Keratinocyte (primary cell): ENCODE data around the gene NIM1K. TPM values are rescaled to one million over a fixed set of nuclear protein-coding genes. Genes with fewer than 3 reads are reported as not detected.
"Not testable (repeated sequence)": the region's sequence is repeated elsewhere in the genome, so short reads cannot be mapped to it uniquely, and the experiment has no call there.

Experiments
- DNase-seq: peaks from one replicate; pipeline ENCODE4 v3.0.0-alpha.2; 2011; ENCODE audit warnings: low read depth, missing footprints, low spot score
- FAIRE-seq: peaks from 2 replicates; lab custom pipeline; 2011; peaks lifted over from hg19 to GRCh38; lab: Jason Lieb, UNC
- H2AFZ ChIP-seq: 2 replicates; pipeline ENCODE4 v1.6.0; 2012; ENCODE audit warnings: low read length, control low read depth, inconsistent platforms; ENCODE audit not compliant: control insufficient read depth
- H3K27ac ChIP-seq: 2 replicates; pipeline ENCODE4 v1.5.1; 2011; ENCODE audit warnings: low read length; ENCODE audit not compliant: control insufficient read depth, insufficient read depth
- H3K27me3 ChIP-seq: 3 replicates; pipeline ENCODE4 v1.6.0; 2011; ENCODE audit warnings: low read length; ENCODE audit not compliant: control insufficient read depth, insufficient read depth; ENCODE audit errors: extremely low read depth
- H3K36me3 ChIP-seq, 2 experiments: 2 replicates in 1 of 2; 3 replicates in 1 of 2; pipeline ENCODE4 v1.5.1; 2011; ENCODE audit warnings: low read length in 2 of 2, mild to moderate bottlenecking in 1 of 2; ENCODE audit not compliant: control insufficient read depth in 2 of 2, insufficient read depth in 2 of 2; ENCODE audit errors: extremely low read depth in 1 of 2
- H3K4me1 ChIP-seq: 3 replicates; pipeline ENCODE4 v1.5.1; 2011; ENCODE audit warnings: low read length; ENCODE audit not compliant: control insufficient read depth, insufficient read depth; ENCODE audit errors: extremely low read depth
- H3K4me2 ChIP-seq: 3 replicates; pipeline ENCODE4 v1.6.0; 2011; ENCODE audit warnings: low read depth, low read length; ENCODE audit not compliant: control insufficient read depth, insufficient read depth; ENCODE audit errors: extremely low read depth
- H3K4me3 ChIP-seq, 3 experiments: fragments of 200-600 bp in 1 of 3; sonication (generic) in 1 of 3; 2 replicates in 2 of 3; 3 replicates in 1 of 3; pipeline ENCODE4 v1.5.1; 2011 to 2016; ENCODE audit warnings: low read length in 3 of 3, mild to moderate bottlenecking in 3 of 3, control low read depth in 2 of 3, inconsistent platforms in 1 of 3, low read depth in 1 of 3, mixed read lengths in 1 of 3, mixed run types in 1 of 3, moderate library complexity in 1 of 3; ENCODE audit not compliant: control insufficient read depth in 2 of 3, insufficient read depth in 2 of 3; ENCODE audit errors: extremely low read depth in 1 of 3
- H3K79me2 ChIP-seq: 2 replicates; pipeline ENCODE4 v1.6.0; 2012; ENCODE audit warnings: low read length; ENCODE audit not compliant: control insufficient read depth, insufficient read depth
- H3K9ac ChIP-seq: 3 replicates; pipeline ENCODE4 v1.6.0; 2011; ENCODE audit warnings: low read length; ENCODE audit not compliant: control insufficient read depth, insufficient read depth; ENCODE audit errors: extremely low read depth
- H3K9me1 ChIP-seq: 3 replicates; pipeline ENCODE4 v1.6.0; 2011; ENCODE audit warnings: low read length; ENCODE audit not compliant: control insufficient read depth, insufficient read depth; ENCODE audit errors: extremely low read depth
- H3K9me3 ChIP-seq: 2 replicates; pipeline ENCODE4 v1.5.1; 2012; ENCODE audit warnings: low read depth, low read length; ENCODE audit not compliant: control insufficient read depth
- H4K20me1 ChIP-seq: 3 replicates; pipeline ENCODE4 v1.6.0; 2011; ENCODE audit warnings: low read length; ENCODE audit not compliant: control insufficient read depth, insufficient read depth; ENCODE audit errors: extremely low read depth
- CTCF ChIP-seq, 3 experiments: IDR thresholded peaks in 1 of 3; conservative IDR thresholded peaks in 1 of 3; optimal IDR thresholded peaks in 1 of 3; 2 replicates in 2 of 3; 3 replicates in 1 of 3; pipeline versions ENCODE3 to v1.5.1; 2011; ENCODE audit warnings: low read length in 3 of 3, mild to moderate bottlenecking in 3 of 3, moderate library complexity in 2 of 3, control low read depth in 1 of 3, inconsistent platforms in 1 of 3; ENCODE audit not compliant: insufficient read depth in 2 of 3; ENCODE audit errors: extremely low read depth in 1 of 3
- EZH2 ChIP-seq: IDR thresholded peaks from one replicate; pipeline ENCODE4 v1.6.1; 2012; ENCODE audit warnings: inconsistent platforms, mild to moderate bottlenecking, low read length, moderate library complexity
- dilution Hi-C: fragments of 300-500 bp; cut with MboI; formaldehyde crosslinking; loops from one replicate; pipeline ENCODE4 v1.7.0; 2020; ENCODE audit warnings: low sequenced_read_pairs; ENCODE audit not compliant: extremely low pct_ligation_motif_present
- polyA plus RNA-seq, 5 experiments: library from polyadenylated mRNA; depleted of rRNA in 3 of 5; stranded (reverse) in 3 of 5; stranded (forward) in 1 of 5; unstranded in 1 of 5; fragments of >200 nt; gene quantifications; 1 replicate in 1 of 5; 2 replicates in 3 of 5; 3 replicates in 1 of 5; pipeline versions ENCODE4 v1.2.1 to v1.2.3, GENCODE V29; 2011 to 2012; ENCODE audit warnings: missing spikeins in 2 of 5, low read depth in 1 of 5, low replicate concordance in 1 of 5

NIM1K gene
- polyA plus RNA-seq, 1 donor (not counting 4 experiments of a cell fraction or from before 2014, with no cell fraction given) = 0.07 TPM

GRCh38 chr5:43195670-43196265 is 3.7 kb downstream of the NIM1K start:
- Histone ChIP-seq H2AFZ (no peak overlapping the region), H3K4me2 (no peak overlapping the region), H3K9ac (no peak overlapping the region), H3K4me1 (peaks cover 16% of the 10 kb centered on the region), H4K20me1 (no peaks in the 10 kb centered on the region), H3K9me3 (no peaks in the 10 kb centered on the region), H3K9me1 (no peaks in the 10 kb centered on the region), H3K27ac (no peak overlapping the region), H3K79me2 (no peaks in the 10 kb centered on the region), H3K36me3 (no peaks in the 10 kb centered on the region), H3K4me3 (no peak overlapping the region), H3K27me3 (peaks cover 15% of the 10 kb centered on the region)
- TF ChIP-seq EZH2 (no peak), CTCF (optimal IDR thresholded peaks at IDR 0.05 in 1 of 3, IDR thresholded peaks at IDR 0.05 in 1 of 3, conservative IDR thresholded peaks at IDR 0.05 in 1 of 3; ENCODE audit: extremely low read depth in 1 of 3, insufficient read depth in 2 of 3, low read length in 3 of 3) (no peak)
- no peak for DNase-seq
- dilution Hi-C loops = no loop called here
- FAIRE-seq = no peak

- Histone ChIP-seq H3K27ac (no peak overlapping the region), H3K36me3 (no peaks in the 10 kb centered on the region), H3K4me1 (peaks cover 14% of the 10 kb centered on the region), H4K20me1 (no peaks in the 10 kb centered on the region), H2AFZ (no peak overlapping the region), H3K27me3 (peaks cover 2% of the 10 kb centered on the region), H3K4me3 (no peak overlapping the region), H3K4me2 (no peak overlapping the region), H3K79me2 (no peaks in the 10 kb centered on the region), H3K9ac (no peak overlapping the region), H3K9me1 (no peaks in the 10 kb centered on the region), H3K9me3 (no peaks in the 10 kb centered on the region)
- FAIRE-seq = no peak
- no peak for DNase-seq
- dilution Hi-C loops = no loop called here
- TF ChIP-seq CTCF (optimal IDR thresholded peaks at IDR 0.05 in 1 of 3, IDR thresholded peaks at IDR 0.05 in 1 of 3, conservative IDR thresholded peaks at IDR 0.05 in 1 of 3; ENCODE audit: extremely low read depth in 1 of 3, insufficient read depth in 2 of 3, low read length in 3 of 3) (no peak), EZH2 (no peak)
Measured at GRCh38 chr5:43197535-43197934, 5.5 kb downstream of the NIM1K start.

- FAIRE-seq, H3K4me1 ChIP-seq, DNase-seq: not testable (repeated sequence)
Measured at GRCh38 chr5:43201442-43201841, 9.4 kb downstream of the NIM1K start.

More at GRCh38 chr5:43201442-43201841, 9.4 kb downstream of the NIM1K start:
- H3K27me3 ChIP-seq, H3K9ac ChIP-seq, H3K79me2 ChIP-seq, H4K20me1 ChIP-seq, H3K9me3 ChIP-seq, H3K4me2 ChIP-seq, H3K9me1 ChIP-seq, H3K4me3 ChIP-seq, H2AFZ ChIP-seq, H3K36me3 ChIP-seq, H3K27ac ChIP-seq, dilution Hi-C loops: not testable (repeated sequence)
